Endothelial cell of umbilical vein (primary cell): ENCODE results near the gene ZNF778. TPM values are rescaled to one million over a fixed set of nuclear protein-coding genes. Genes with fewer than 3 reads are reported as not detected.

ENCODE experiments used
- BruUV-seq: library from RNA; stranded (reverse); fragments of 400-500 nt; replicated peaks from 2 replicates; lab custom pipeline; 2021; lab: Mats Ljungman, UMichigan
- CTCF ChIA-PET: fragments of 300-600, 350-600 bp; sonication (Branson Sonifier 250); formaldehyde crosslinking; loops from one replicate; lab custom pipeline; 2021; ENCODE audit warnings: antibody characterized with exemption, inconsistent platforms; lab: Charles Lee
- POLR2A ChIA-PET: fragments of 300-600, 350-600 bp; sonication (Branson Sonifier 250); formaldehyde crosslinking; loops from one replicate; lab custom pipeline; 2021; ENCODE audit warnings: antibody characterized with exemption, inconsistent platforms; lab: Charles Lee
- DNase-seq: peaks from one replicate; pipeline ENCODE4 v3.0.0-alpha.2; 2011; ENCODE audit warnings: low read depth, low spot score
- FAIRE-seq: peaks from 2 replicates; lab custom pipeline; 2011; peaks lifted over from hg19 to GRCh38; lab: Jason Lieb, UNC
- H2AFZ ChIP-seq: 2 replicates; pipeline ENCODE4 v1.6.0; 2012; ENCODE audit warnings: low read depth, low read length, control low read depth, inconsistent platforms
- H3K27ac ChIP-seq: 2 replicates; pipeline ENCODE4 v1.5.1; 2011; ENCODE audit warnings: low read depth, mild to moderate bottlenecking, control low read depth, low read length, moderate library complexity; ENCODE audit not compliant: insufficient read depth
- H3K27me3 ChIP-seq, 2 experiments: 2 replicates each; pipeline versions ENCODE4 v1.6.0 to v1.6.1; 2011; ENCODE audit warnings: low read length in 2 of 2, mixed read lengths in 1 of 2; ENCODE audit not compliant: control insufficient read depth in 2 of 2, insufficient read depth in 2 of 2
- H3K36me3 ChIP-seq, 2 experiments: 2 replicates in 1 of 2; 3 replicates in 1 of 2; pipeline ENCODE4 v1.5.1; 2011; ENCODE audit warnings: low read length in 2 of 2, mild to moderate bottlenecking in 1 of 2, moderate library complexity in 1 of 2; ENCODE audit not compliant: control insufficient read depth in 2 of 2, insufficient read depth in 2 of 2; ENCODE audit errors: extremely low read depth in 1 of 2
- H3K4me1 ChIP-seq: 3 replicates; pipeline ENCODE4 v1.5.1; 2011; ENCODE audit warnings: mild to moderate bottlenecking, low read length; ENCODE audit not compliant: control insufficient read depth, insufficient read depth; ENCODE audit errors: extremely low read depth
- H3K4me2 ChIP-seq: 2 replicates; pipeline ENCODE4 v1.6.1; 2011; ENCODE audit warnings: low read length, control low read depth, mixed read lengths; ENCODE audit not compliant: insufficient read depth
- H3K4me3 ChIP-seq, 3 experiments: fragments of 200-600 bp in 1 of 3; sonication (generic), shearing (Covaris generic) in 1 of 3; replicated peaks in 1 of 3; 2 replicates each; pipeline ENCODE4 v1.5.1; 2011 to 2016; ENCODE audit warnings: control low read depth in 3 of 3, low read length in 3 of 3, mild to moderate bottlenecking in 2 of 3, inconsistent platforms in 1 of 3, low read depth in 1 of 3, moderate library complexity in 1 of 3; ENCODE audit not compliant: insufficient read depth in 1 of 3
- H3K79me2 ChIP-seq: 2 replicates; pipeline ENCODE4 v1.6.0; 2012; ENCODE audit warnings: low read length, inconsistent platforms; ENCODE audit not compliant: control insufficient read depth, insufficient read depth
- H3K9ac ChIP-seq: replicated peaks from 2 replicates; pipeline ENCODE3; 2011; ENCODE audit warnings: low read length, control low read depth; ENCODE audit not compliant: insufficient read depth; ENCODE audit errors: extremely low read depth
- H3K9me1 ChIP-seq: replicated peaks from 3 replicates; pipeline ENCODE4 v1.6.0; 2011; ENCODE audit warnings: mild to moderate bottlenecking, low read length; ENCODE audit not compliant: control insufficient read depth, insufficient read depth; ENCODE audit errors: extremely low read depth
- H3K9me3 ChIP-seq: replicated peaks from 2 replicates; pipeline ENCODE4 v1.5.1; 2012; ENCODE audit warnings: low read length, inconsistent platforms; ENCODE audit not compliant: control insufficient read depth, insufficient read depth
- H4K20me1 ChIP-seq: replicated peaks from 2 replicates; pipeline ENCODE3; 2011; ENCODE audit warnings: mild to moderate bottlenecking, low read length; ENCODE audit not compliant: control insufficient read depth, insufficient read depth; ENCODE audit errors: extremely low read depth
- EZH2 ChIP-seq: IDR thresholded peaks from 2 replicates; pipeline ENCODE4 v1.6.1; 2012; ENCODE audit warnings: borderline replicate concordance, low read depth, mild to moderate bottlenecking, moderate library complexity, low read length, inconsistent platforms; ENCODE audit not compliant: severe bottlenecking
- FOS ChIP-seq: IDR thresholded peaks from 2 replicates; pipeline ENCODE4 v1.6.1; 2011; ENCODE audit warnings: mild to moderate bottlenecking, low read length, moderate library complexity, borderline replicate concordance; ENCODE audit not compliant: insufficient read depth
- GATA2 ChIP-seq: IDR thresholded peaks from 2 replicates; pipeline ENCODE4 v1.7.0; 2011; ENCODE audit warnings: low read depth, mild to moderate bottlenecking, moderate library complexity, mixed read lengths, low read length; ENCODE audit not compliant: insufficient read length, insufficient read depth
- JUN ChIP-seq: IDR thresholded peaks from 2 replicates; pipeline ENCODE4 v1.6.1; 2011; ENCODE audit warnings: borderline replicate concordance, low read depth; ENCODE audit not compliant: insufficient read length, insufficient read depth
- MAX ChIP-seq: IDR thresholded peaks from 2 replicates; pipeline ENCODE4 v1.6.1; 2011; ENCODE audit not compliant: insufficient read depth, insufficient read length
- MYC ChIP-seq: IDR thresholded peaks from one replicate; pipeline ENCODE4 v1.6.1; 2011; ENCODE audit warnings: mild to moderate bottlenecking, low read depth, low read length
- POLR2A ChIP-seq: IDR thresholded peaks from 2 replicates; pipeline ENCODE4 v1.6.1; 2012; ENCODE audit warnings: low read depth, mild to moderate bottlenecking, control low read depth, low read length
- POLR2AphosphoS5 ChIP-seq: IDR thresholded peaks from 2 replicates; pipeline ENCODE4 v1.6.1; 2012; ENCODE audit warnings: low read depth, mild to moderate bottlenecking, control low read depth, low read length, moderate library complexity; ENCODE audit not compliant: insufficient read depth
- dilution Hi-C: fragments of 300-500 bp; cut with MboI; formaldehyde crosslinking; loops from one replicate; pipeline ENCODE4 v1.15.0; 2019; ENCODE audit warnings: low sequenced_read_pairs; ENCODE audit not compliant: extremely low pct_ligation_motif_present
- intact Hi-C: fragments of 100-400 bp; cut with micrococcal nuclease; formaldehyde crosslinking; loops from one replicate; pipeline ENCODE4 v1.10.0; 2022
- polyA plus RNA-seq, 4 experiments: library from polyadenylated mRNA; depleted of rRNA in 3 of 4; stranded (reverse) in 3 of 4; unstranded in 1 of 4; fragments of >200 nt; gene quantifications; 2 replicates each; pipeline versions ENCODE4 v1.2.1 to v1.2.3, GENCODE V29; 2011 to 2012; ENCODE audit warnings: missing spikeins in 1 of 4
- total RNA-seq: library from RNA; stranded (reverse); gene quantifications from 2 replicates; pipeline ENCODE4 v1.2.3, GENCODE V29; 2021
- TF ChIP-seq, protein P1 (sequence below), 2 donors: IDR thresholded peaks; 1 replicate in 1 of 2; 2 replicates in 1 of 2; pipeline ENCODE4 v1.5.1; 2011; ENCODE audit warnings: low read length in 2 of 2, mild to moderate bottlenecking in 2 of 2, moderate library complexity in 2 of 2, control low read depth in 1 of 2, inconsistent platforms in 1 of 2, low read depth in 1 of 2; ENCODE audit not compliant: insufficient read depth in 1 of 2; ENCODE audit errors: extremely low read depth in 1 of 2

Gene ZNF778
- total and polyA plus RNA-seq, 2 donors (not counting 3 experiments of a cell fraction or from before 2014, with no cell fraction given), result 3.8 to 10.9 TPM

DNA sequence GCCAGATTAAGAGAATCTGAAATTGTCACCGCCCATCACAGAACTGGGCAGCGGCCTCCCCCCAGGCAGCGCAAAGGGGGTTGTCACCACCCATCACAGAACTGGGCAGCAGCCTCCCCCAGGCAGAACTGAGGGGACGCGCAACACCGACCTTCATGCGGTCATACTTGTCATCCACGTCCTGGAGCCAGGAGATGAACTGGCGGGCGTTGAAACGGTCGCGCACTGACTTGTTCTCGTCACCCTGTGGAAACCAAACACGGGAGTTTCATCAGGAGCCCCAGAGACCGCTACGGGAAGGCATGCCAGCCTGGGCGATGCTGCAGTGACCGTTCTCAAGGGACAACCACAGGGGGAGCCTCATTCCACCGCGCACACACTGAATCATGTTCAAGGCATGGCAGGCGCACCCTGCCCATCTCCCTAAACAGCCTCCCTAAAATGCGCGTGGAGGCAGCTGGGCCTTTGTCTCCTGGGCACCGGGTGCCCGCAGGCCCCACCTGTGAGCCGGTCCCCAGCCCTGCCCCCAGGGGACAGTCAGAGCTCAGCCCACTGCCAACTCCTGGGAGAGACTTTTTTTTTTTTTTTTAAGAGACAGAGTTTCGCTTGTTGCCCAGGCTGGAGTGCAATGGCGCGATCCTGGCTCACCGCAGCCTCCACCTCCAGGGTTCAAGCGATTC is 53.3 kb downstream of the ZNF778 start:
- H3K4me2 ChIP-seq, result no peak overlapping the region
- ChIA-PET POLR2A (no interaction called here), CTCF (interaction anchor here (1.1 kb wide), 1 partner anchor 13 kb away, joined by 3 read pairs; no protein-coding TSS in a partner anchor)
- BruUV-seq, result no TSS peak
- no peak overlapping the region for H3K27ac ChIP-seq
- no peaks in the 10 kb centered on the region for H3K4me1 ChIP-seq
- H3K36me3 ChIP-seq, result peaks cover 12 to 40% of the 10 kb centered on the region in 2 experiments
- no peak overlapping the region for H3K9ac ChIP-seq
- peaks cover 5% of the 10 kb centered on the region for H3K79me2 ChIP-seq
- H3K27me3 ChIP-seq, result no peaks in the 10 kb centered on the region
- no peaks in the 10 kb centered on the region for H3K9me3 ChIP-seq
- FAIRE-seq (no peak), DNase-seq (no peak)
- H2AFZ ChIP-seq, result no peak overlapping the region
- H3K9me1 ChIP-seq, result no peaks in the 10 kb centered on the region
- no peak overlapping the region for H3K4me3 ChIP-seq
- intact Hi-C loops (no loop called here), dilution Hi-C loops (no loop called here)
- H4K20me1 ChIP-seq, result no peaks in the 10 kb centered on the region
- TF ChIP-seq POLR2A (no peak), FOS (no peak), GATA2 (no peak), EZH2 (no peak), JUN (no peak), MYC (no peak), POLR2AphosphoS5 (no peak), MAX (no peak)
- TF ChIP-seq, protein P1, sequence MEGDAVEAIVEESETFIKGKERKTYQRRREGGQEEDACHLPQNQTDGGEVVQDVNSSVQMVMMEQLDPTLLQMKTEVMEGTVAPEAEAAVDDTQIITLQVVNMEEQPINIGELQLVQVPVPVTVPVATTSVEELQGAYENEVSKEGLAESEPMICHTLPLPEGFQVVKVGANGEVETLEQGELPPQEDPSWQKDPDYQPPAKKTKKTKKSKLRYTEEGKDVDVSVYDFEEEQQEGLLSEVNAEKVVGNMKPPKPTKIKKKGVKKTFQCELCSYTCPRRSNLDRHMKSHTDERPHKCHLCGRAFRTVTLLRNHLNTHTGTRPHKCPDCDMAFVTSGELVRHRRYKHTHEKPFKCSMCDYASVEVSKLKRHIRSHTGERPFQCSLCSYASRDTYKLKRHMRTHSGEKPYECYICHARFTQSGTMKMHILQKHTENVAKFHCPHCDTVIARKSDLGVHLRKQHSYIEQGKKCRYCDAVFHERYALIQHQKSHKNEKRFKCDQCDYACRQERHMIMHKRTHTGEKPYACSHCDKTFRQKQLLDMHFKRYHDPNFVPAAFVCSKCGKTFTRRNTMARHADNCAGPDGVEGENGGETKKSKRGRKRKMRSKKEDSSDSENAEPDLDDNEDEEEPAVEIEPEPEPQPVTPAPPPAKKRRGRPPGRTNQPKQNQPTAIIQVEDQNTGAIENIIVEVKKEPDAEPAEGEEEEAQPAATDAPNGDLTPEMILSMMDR (IDR thresholded peaks at IDR 0.05; ENCODE audit: extremely low read depth in 1 of 2, insufficient read depth in 1 of 2, low read depth in 1 of 2, low read length in 2 of 2), result no peak
